Nephron (organoid): ENCODE measurements around the gene VEZF1.

Source experiments
- H3K27ac Mint-ChIP-seq, 3 experiments: 2 replicates each; pipeline ENCODE4 v1.8.0; 2020; ENCODE audit warnings: mixed read lengths in 3 of 3, mild to moderate bottlenecking in 2 of 3, moderate library complexity in 1 of 3
- H3K27me3 Mint-ChIP-seq: 2 replicates; pipeline ENCODE4 v1.8.0; 2021; ENCODE audit warnings: low read depth, mild to moderate bottlenecking, moderate library complexity, mixed read lengths
- H3K36me3 Mint-ChIP-seq: 2 replicates; pipeline ENCODE4 v1.8.0; 2020; ENCODE audit warnings: low read depth, mixed read lengths
- H3K4me1 Mint-ChIP-seq: 2 replicates; pipeline ENCODE4 v1.8.0; 2020; ENCODE audit warnings: mixed read lengths
- H3K4me3 Mint-ChIP-seq, 3 experiments: 2 replicates each; pipeline ENCODE4 v1.8.0; 2020; ENCODE audit warnings: mild to moderate bottlenecking in 3 of 3, mixed read lengths in 3 of 3, moderate library complexity in 2 of 3
- H3K9me3 Mint-ChIP-seq: 2 replicates; pipeline ENCODE4 v1.8.0; 2020; ENCODE audit warnings: mixed read lengths
- TF ChIP-seq, protein P1 (sequence below), 3 experiments: fragments of 200-600 bp; sonication (generic); IDR thresholded peaks; one replicate each; pipeline ENCODE4 v1.5.0; 2021; ENCODE audit warnings: antibody characterized with exemption in 3 of 3; ENCODE audit not compliant: unreplicated experiment in 3 of 3

VEZF1 gene

DNA sequence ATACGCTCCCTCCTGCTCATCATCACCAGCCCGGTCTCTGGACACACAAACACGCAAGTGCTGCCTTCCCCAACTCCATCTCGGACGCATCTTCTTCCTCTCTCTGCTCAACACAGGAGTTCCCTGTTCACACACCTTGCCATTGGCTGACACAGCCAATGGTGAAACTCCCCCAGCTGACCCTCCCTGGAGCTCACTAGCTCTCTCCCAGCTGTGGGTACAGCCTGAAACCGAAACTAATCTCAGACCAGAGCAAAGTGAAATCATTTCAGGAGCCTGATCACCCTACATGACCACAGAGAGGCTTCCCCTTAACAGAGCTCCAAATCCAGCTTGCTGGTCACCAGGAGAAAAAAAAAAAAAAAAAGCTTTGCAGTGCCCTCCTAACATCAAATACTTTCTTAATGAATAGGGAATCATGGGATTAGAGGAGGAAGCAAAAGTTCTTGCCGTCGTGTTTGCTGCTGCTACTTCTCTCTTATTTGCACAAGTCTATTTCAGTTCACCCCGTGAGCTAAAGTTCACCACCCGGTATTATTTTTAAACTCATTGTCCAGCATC lies 41.2 kb downstream of the VEZF1 start:
- H3K27me3 Mint-ChIP-seq: no peaks in the 10 kb centered on the region
- peak overlapping the region; percentile 45 to 70 (median 70) for H3K4me3 Mint-ChIP-seq
- TF ChIP-seq, protein P1, sequence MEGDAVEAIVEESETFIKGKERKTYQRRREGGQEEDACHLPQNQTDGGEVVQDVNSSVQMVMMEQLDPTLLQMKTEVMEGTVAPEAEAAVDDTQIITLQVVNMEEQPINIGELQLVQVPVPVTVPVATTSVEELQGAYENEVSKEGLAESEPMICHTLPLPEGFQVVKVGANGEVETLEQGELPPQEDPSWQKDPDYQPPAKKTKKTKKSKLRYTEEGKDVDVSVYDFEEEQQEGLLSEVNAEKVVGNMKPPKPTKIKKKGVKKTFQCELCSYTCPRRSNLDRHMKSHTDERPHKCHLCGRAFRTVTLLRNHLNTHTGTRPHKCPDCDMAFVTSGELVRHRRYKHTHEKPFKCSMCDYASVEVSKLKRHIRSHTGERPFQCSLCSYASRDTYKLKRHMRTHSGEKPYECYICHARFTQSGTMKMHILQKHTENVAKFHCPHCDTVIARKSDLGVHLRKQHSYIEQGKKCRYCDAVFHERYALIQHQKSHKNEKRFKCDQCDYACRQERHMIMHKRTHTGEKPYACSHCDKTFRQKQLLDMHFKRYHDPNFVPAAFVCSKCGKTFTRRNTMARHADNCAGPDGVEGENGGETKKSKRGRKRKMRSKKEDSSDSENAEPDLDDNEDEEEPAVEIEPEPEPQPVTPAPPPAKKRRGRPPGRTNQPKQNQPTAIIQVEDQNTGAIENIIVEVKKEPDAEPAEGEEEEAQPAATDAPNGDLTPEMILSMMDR (IDR thresholded peaks at IDR 0.05; ENCODE audit: unreplicated experiment in 3 of 3): no peak
- H3K4me1 Mint-ChIP-seq: peaks cover 67% of the 10 kb centered on the region
- H3K27ac Mint-ChIP-seq: peak overlapping the region; percentile 75 to 88 (median 84)
- no peaks in the 10 kb centered on the region for H3K9me3 Mint-ChIP-seq
- no peaks in the 10 kb centered on the region for H3K36me3 Mint-ChIP-seq

DNA sequence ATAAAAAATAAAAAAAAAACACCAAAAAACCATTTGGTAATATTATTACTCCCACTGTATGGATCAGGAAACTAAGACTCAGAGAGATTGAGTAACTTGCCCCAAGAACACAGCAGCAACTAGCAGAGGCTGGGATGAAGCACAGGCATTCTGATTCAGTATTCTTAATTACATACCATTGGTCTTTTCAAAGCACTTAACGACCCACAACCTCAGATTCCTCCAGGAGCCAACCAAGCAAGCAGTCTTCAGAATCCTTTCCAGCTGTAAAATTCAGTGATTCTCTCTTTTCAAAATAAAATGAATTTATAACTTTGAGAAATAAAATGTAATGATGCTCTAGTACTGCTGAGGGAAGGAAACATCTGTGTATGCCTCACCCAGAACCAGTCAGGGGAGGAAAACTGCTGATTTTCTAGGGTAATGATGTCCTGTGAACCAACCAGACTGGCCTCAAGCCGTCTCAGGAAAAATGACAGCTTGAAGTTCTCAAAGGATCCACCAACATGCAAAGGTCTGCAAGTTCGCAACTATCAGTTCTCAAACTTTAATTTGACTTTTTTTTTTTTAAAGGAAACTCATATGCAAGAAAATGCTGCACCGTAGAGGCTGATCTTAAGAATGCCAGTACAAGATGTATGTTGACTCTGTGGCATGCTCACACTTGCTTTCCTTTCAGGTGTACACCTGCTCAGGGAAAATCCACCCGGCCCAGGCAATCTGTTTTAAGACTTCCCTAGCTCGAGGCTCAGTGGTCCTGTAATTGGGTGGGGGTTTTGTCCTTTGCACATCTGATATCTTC lies 41.9 kb downstream of the VEZF1 start:
- no peaks in the 10 kb centered on the region for H3K36me3 Mint-ChIP-seq

DNA sequence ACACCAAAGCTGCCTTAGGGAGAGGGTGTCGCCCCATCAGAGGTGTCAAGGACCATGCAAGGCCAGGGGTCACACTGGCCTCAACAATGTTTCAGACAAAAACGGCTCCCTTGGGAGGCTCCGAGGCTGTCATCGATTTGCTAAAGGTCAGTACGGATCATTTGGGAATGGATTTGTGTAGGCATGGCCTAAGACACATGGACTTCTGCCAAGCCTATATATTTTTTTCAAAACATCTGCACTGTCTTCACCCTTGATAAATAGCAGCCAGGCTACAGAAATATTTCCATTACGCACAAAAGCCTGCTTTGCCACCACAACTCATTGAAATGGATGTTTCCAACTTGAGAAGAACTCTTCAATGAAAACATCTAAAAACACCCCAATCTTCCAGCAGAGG lies 43.1 kb downstream of the VEZF1 start:
- TF ChIP-seq, protein P1 (IDR thresholded peaks at IDR 0.05; ENCODE audit: unreplicated experiment in 3 of 3): no peak
- Mint-ChIP-seq H3K9me3 (no peaks in the 10 kb centered on the region), H3K27ac (peak overlapping the region; percentile 27 to 70 (median 35)), H3K4me3 (no peak overlapping the region), H3K27me3 (no peaks in the 10 kb centered on the region), H3K4me1 (peaks cover 75% of the 10 kb centered on the region), H3K36me3 (no peaks in the 10 kb centered on the region)

More for the DNA sequence above, 41.9 kb downstream of the VEZF1 start:
- Mint-ChIP-seq H3K27me3 (no peaks in the 10 kb centered on the region), H3K27ac (peak overlapping the region; percentile 75 to 88 (median 84)), H3K4me3 (peak overlapping the region; percentile 45 to 70 (median 70)), H3K9me3 (no peaks in the 10 kb centered on the region), H3K4me1 (peaks cover 72% of the 10 kb centered on the region)
- TF ChIP-seq, protein P1 (IDR thresholded peaks at IDR 0.05; ENCODE audit: unreplicated experiment in 3 of 3): no peak

DNA sequence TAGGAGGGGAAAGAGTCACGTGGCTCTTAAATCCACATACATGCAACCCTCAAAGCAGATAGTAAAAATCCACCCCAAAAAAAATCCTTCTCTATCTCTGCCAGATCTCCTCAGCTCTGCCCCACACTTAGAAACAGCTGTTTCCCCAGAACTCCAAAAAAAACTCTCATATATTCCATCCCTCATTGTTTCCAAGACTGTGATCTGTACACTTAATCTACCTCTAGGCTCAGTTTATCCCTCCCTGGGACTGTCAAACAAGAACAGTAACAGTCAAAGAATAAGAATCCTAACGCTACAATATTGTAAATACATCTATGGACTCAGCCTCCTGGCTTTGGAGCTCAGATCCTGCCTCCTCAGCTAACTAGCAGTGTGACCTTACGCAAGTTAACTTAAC lies 44.4 kb downstream of the VEZF1 start:
- H3K36me3 Mint-ChIP-seq: no peaks in the 10 kb centered on the region
- peak overlapping the region in 1 of 3 experiments; percentile 4 for H3K4me3 Mint-ChIP-seq
- TF ChIP-seq, protein P1 (IDR thresholded peaks at IDR 0.05; ENCODE audit: unreplicated experiment in 3 of 3): no peak
- H3K27me3 Mint-ChIP-seq: no peaks in the 10 kb centered on the region
- peaks cover 71% of the 10 kb centered on the region for H3K4me1 Mint-ChIP-seq
- H3K9me3 Mint-ChIP-seq: no peaks in the 10 kb centered on the region
- H3K27ac Mint-ChIP-seq: peak overlapping the region in 2 of 3 experiments; percentile 55 to 58

DNA sequence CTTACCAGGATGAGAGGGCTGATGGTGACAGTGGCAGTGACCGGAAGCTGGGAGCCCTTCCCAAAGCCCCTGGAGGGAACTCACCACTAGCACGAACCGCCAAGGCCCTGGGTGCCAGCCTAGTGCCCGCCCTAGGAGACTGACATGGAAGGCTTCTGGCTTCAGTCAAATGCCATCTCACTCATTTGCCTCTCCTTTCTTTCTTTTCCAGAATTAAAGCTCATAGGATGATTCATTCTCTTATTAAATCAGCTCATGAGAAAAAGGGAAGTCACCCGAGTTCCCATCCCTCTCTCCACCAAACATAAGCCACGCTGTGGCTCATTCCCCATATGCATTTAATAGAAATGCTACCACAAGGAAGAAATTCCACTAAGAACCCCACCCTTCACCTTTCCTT lies 44.9 kb downstream of the VEZF1 start:
- TF ChIP-seq, protein P1 (IDR thresholded peaks at IDR 0.05; ENCODE audit: unreplicated experiment in 3 of 3): no peak
- no peaks in the 10 kb centered on the region for H3K9me3 Mint-ChIP-seq
- no peaks in the 10 kb centered on the region for H3K27me3 Mint-ChIP-seq
- H3K36me3 Mint-ChIP-seq: no peaks in the 10 kb centered on the region
- H3K4me3 Mint-ChIP-seq: no peak overlapping the region
- peaks cover 70% of the 10 kb centered on the region for H3K4me1 Mint-ChIP-seq
- H3K27ac Mint-ChIP-seq: peak overlapping the region in 2 of 3 experiments; percentile 55 to 58
